Testis (tissue), 3 donors: ENCODE data around the gene LRRC27. TPM values are rescaled to one million over a fixed set of nuclear protein-coding genes. Genes with fewer than 3 reads are reported as not detected.
A peak's percentile ranks its signal among the peaks of the same experiment; 100 is the strongest.

Source experiments
- DNase-seq: peaks from one replicate; pipeline ENCODE4 v3.0.0-alpha.2; 2019
- H3K27ac ChIP-seq, 2 donors: fragments of 200-600 bp; sonication (generic); one replicate each; pipeline ENCODE4 v1.5.1; 2019
- H3K27me3 ChIP-seq: fragments of 200-600 bp; sonication (generic); one replicate; pipeline ENCODE4 v1.5.1; 2019
- H3K36me3 ChIP-seq: fragments of 200-600 bp; sonication (generic); one replicate; pipeline ENCODE4 v1.5.1; 2017; ENCODE audit warnings: low read depth; ENCODE audit errors: missing control alignments
- H3K4me1 ChIP-seq: fragments of 200-600 bp; sonication (generic); one replicate; pipeline ENCODE4 v1.5.1; 2019
- H3K4me3 ChIP-seq, 2 donors: fragments of 200-600 bp; sonication (generic); one replicate each; pipeline ENCODE4 v1.5.1; 2017 to 2019
- H3K9me3 ChIP-seq: fragments of 200-600 bp; sonication (generic); one replicate; pipeline ENCODE4 v1.5.1; 2017
- POLR2A ChIP-seq: fragments of 450-650 bp; IDR thresholded peaks from one replicate; pipeline ENCODE4 v1.6.1; 2017; ENCODE audit warnings: antibody characterized with exemption, mild to moderate bottlenecking, moderate library complexity
- WGBS, 2 donors: methylation state at CpG; one replicate each; pipeline ENCODE4 v1.1.5; 2018; 5-methylcytosine and 5-hydroxymethylcytosine counted together
- intact Hi-C: fragments of 100-400 bp; cut with DNase I; formaldehyde crosslinking; loops from one replicate; pipeline ENCODE4 v1.15.1; 2023; ENCODE audit warnings: low total_unique reads
- polyA plus RNA-seq: library from polyadenylated mRNA; stranded (reverse); fragments of 350-450 nt; fragmentation: Illumina TruSeq; extraction: RNeasy Lipid Tissue Mini Kit (QIAGEN cat#74804); gene quantifications from one replicate; pipeline ENCODE4 v1.2.3, GENCODE V29; 2014; ENCODE audit warnings: low read depth, low replicate concordance; ENCODE audit not compliant: insufficient read depth
- total RNA-seq, 2 donors: library from RNA; depleted of rRNA; stranded (reverse); fragments of >200 nt; gene quantifications; one replicate each; pipeline ENCODE4 v1.2.3, GENCODE V29; 2016
- TF ChIP-seq, protein P1 (sequence below), 3 experiments: fragments of 450-650 bp in 2 of 3; fragments of 200-600 bp in 1 of 3; sonication (generic) in 1 of 3; IDR thresholded peaks; one replicate each; pipeline ENCODE4 v1.5.1; 2016 to 2019; ENCODE audit warnings: antibody characterized with exemption in 3 of 3, mild to moderate bottlenecking in 2 of 3, moderate library complexity in 1 of 3

The LRRC27 gene
- total and polyA plus RNA-seq, 3 donors from 2014 or later: 49.4 to 164 (median 110) TPM

DNA sequence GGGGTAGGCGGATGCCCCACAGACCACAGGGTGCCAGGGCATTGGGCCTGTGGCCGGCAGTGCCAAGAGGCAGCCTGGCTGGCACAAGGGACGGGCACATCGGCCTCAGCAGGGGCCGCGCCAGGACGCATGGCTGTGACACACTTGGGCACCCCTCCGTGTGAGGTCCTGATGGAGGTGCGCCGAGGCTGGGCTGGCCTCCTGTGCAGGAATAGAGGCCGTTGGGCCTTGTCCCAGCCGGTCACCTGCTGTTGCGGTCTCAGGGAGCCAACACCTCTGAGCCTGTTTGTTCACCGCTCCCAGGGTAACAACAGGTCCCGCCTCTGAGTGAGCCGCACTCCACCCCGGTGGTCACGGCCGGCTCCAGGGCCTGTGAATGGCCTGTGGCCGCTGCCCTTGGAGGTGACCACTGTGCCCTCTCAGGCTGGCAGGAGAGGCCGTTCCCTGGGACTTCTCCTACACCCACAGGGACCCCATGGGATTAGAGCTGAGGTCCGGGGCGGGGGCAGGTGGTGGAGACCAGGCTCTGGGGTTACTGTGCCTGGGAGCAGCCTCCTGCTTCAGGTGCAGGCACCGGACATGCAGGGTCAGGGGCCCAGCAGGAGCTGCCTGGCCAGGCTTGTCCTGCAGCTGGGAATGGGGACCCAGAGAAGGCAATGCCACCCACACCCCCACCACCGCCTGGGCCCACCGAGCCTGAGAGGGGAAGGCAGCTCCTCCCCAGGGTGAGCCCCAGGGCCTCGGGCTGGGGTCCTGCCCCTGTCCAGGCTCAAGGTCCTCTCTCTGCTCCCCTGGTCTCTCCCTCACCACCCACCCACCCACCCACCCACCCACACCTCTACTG is 77.1 kb downstream of the LRRC27 start:
- WGBS, 2 donors: 75 to 76% methylated on average over 3 to 27 of the region's 27 CpGs
- no peaks in the 10 kb centered on the region for H3K9me3 ChIP-seq
- H3K4me1 ChIP-seq: peaks cover 64% of the 10 kb centered on the region
- no peak for DNase-seq
- no peak for TF ChIP-seq POLR2A
- TF ChIP-seq, protein P1, sequence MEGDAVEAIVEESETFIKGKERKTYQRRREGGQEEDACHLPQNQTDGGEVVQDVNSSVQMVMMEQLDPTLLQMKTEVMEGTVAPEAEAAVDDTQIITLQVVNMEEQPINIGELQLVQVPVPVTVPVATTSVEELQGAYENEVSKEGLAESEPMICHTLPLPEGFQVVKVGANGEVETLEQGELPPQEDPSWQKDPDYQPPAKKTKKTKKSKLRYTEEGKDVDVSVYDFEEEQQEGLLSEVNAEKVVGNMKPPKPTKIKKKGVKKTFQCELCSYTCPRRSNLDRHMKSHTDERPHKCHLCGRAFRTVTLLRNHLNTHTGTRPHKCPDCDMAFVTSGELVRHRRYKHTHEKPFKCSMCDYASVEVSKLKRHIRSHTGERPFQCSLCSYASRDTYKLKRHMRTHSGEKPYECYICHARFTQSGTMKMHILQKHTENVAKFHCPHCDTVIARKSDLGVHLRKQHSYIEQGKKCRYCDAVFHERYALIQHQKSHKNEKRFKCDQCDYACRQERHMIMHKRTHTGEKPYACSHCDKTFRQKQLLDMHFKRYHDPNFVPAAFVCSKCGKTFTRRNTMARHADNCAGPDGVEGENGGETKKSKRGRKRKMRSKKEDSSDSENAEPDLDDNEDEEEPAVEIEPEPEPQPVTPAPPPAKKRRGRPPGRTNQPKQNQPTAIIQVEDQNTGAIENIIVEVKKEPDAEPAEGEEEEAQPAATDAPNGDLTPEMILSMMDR (IDR thresholded peaks at IDR 0.05): no peak
- no peaks in the 10 kb centered on the region for H3K27me3 ChIP-seq
- H3K27ac ChIP-seq: peak overlapping the region; percentile 87 to 91
- H3K4me3 ChIP-seq: no peak overlapping the region
- H3K36me3 ChIP-seq: no peaks in the 10 kb centered on the region
- intact Hi-C loops: no loop called here

DNA sequence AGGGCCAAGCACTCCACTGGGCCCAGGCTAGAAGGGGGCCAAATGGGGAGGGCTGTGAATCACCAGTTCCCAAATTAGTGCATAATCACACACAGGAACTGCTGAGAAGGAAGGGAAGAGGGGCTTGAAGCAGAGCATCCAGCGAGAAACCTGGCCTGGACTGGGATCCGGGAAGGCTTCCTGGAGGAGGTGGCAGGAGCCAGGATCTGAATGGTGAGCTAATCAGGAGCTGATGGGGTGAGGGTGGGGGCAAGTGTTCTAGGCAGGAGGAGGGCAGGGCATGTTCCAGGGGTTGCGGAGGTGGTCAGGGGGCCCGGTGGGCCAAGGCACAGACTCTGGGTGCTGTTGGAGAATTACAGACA is 77.7 kb downstream of the LRRC27 start:
- Histone ChIP-seq H3K4me1 (peaks cover 64% of the 10 kb centered on the region), H3K4me3 (no peak overlapping the region), H3K27me3 (no peaks in the 10 kb centered on the region), H3K9me3 (no peaks in the 10 kb centered on the region), H3K36me3 (no peaks in the 10 kb centered on the region), H3K27ac (peak overlapping the region; percentile 87 to 91)
- WGBS, 2 donors: 86 to 88% methylated on average over 4 of the region's 4 CpGs
- TF ChIP-seq, protein P1 (IDR thresholded peaks at IDR 0.05): no peak
- no peak for TF ChIP-seq POLR2A
- intact Hi-C loops: no loop called here
- DNase-seq: no peak

DNA sequence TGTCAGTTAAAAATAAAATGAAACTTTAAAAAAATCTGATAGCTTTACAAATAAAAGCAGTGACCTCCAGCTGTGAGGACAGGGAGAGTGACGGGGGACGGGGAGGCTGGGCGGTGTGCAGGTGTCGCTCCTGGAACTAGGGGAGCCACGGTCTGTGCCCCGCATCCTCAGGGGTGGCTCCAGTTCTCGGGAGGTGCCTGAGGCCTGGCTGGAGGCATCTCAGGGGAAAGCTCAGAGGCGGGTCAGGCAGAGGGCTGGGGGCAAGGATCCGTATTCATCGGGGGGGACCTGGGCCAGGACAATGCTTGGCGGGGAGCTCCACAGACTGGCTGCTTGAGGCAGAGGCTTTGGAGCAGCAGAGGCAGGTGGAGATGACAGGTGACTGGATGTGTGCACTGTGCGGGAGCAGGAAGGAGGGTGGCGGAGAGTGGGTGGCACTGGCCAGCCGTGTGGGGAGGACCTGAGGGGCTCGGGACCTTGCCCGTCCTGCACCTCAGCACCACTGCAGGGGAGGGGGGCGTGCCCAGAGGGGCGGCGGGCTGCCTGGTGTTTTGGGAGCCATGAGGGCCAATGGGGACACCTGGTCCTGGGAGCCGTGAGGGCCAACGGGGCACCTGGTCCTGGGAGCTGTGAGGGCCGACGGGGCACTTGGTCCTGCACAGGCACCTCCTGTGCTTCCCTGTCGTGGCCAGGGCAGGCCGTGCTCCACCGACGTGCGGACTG is 78.2 kb downstream of the LRRC27 start:
- WGBS, 2 donors: 81 to 87% methylated on average over 17 to 28 of the region's 28 CpGs
- intact Hi-C loops: no loop called here
- TF ChIP-seq, protein P1 (IDR thresholded peaks at IDR 0.05): no peak
- no peak for TF ChIP-seq POLR2A
- Histone ChIP-seq H3K9me3 (no peaks in the 10 kb centered on the region), H3K4me1 (peaks cover 64% of the 10 kb centered on the region), H3K27me3 (no peaks in the 10 kb centered on the region), H3K4me3 (no peak overlapping the region), H3K27ac (peak overlapping the region; percentile 87 to 91), H3K36me3 (no peaks in the 10 kb centered on the region)
- DNase-seq: no peak

DNA sequence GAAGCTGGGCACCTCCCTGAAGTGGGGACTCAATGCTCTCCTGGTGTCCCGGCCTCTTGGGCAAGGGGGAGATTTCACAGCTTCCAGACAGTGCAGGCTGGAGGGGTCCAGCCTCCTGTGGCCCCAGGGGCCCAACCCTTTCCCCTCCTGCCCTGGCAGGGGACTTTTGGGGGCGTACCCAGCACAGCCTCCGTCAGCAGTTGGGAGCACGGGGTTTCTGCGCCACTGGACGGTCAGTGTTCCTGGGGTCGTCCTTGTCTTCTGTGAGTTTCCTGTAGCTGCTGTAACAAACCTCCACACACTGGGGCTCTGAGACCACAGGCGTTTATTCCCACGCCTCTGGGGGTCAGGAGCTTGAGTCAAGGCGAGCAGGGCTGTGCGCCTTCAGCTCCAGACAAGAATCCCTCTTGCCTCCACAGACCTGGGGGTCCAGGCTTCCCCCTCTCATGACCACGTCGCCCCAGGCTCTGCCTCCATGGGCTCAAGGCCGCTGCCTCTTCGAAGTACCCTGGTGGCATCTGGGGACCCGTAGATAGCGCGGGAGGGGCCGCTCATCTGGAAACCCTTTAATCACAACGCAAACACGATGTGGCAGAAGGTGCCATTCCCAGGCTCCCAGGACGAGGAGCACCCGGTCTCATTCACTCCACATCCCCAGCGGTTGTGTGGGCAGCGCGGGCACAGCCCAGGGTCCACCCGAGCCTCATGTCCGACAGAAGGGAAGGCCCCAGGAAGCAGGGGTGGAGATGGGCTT is 79.0 kb downstream of the LRRC27 start:
- intact Hi-C loops: no loop called here
- DNase-seq: no peak
- Histone ChIP-seq H3K36me3 (no peaks in the 10 kb centered on the region), H3K4me1 (peaks cover 64% of the 10 kb centered on the region), H3K27ac (peak overlapping the region; percentile 31 to 87), H3K4me3 (no peak overlapping the region), H3K27me3 (no peaks in the 10 kb centered on the region), H3K9me3 (no peaks in the 10 kb centered on the region)
- WGBS, 2 donors: 70 to 78% methylated on average over 12 to 28 of the region's 28 CpGs
- TF ChIP-seq POLR2A: no peak
- TF ChIP-seq, protein P1 (IDR thresholded peaks at IDR 0.05): no peak
